Trophoblast cell (in vitro differentiated cells and primary cell): ENCODE measurements around the gene ALG14.
A peak's percentile ranks its signal among the peaks of the same experiment; 100 is the strongest.

Experiments used
- DNase-seq, 2 donors: peaks; one replicate each; pipeline ENCODE4 v3.0.0-alpha.2; 2016
- H2AFZ ChIP-seq: 2 replicates; pipeline ENCODE4 v1.6.1; 2013; ENCODE audit warnings: low read length, moderate library complexity, mild to moderate bottlenecking; ENCODE audit not compliant: insufficient read depth, poor library complexity
- H2AK5ac ChIP-seq: 2 replicates; pipeline ENCODE4 v1.6.1; 2013; ENCODE audit warnings: mild to moderate bottlenecking, low read length
- H2BK120ac ChIP-seq: 2 replicates; pipeline ENCODE4 v1.6.1; 2013; ENCODE audit warnings: low read length, mild to moderate bottlenecking, moderate library complexity; ENCODE audit not compliant: insufficient read depth, poor library complexity
- H2BK12ac ChIP-seq: 2 replicates; pipeline ENCODE4 v1.6.1; 2013; ENCODE audit warnings: mild to moderate bottlenecking, low read length, moderate library complexity
- H2BK5ac ChIP-seq: 2 replicates; pipeline ENCODE4 v1.6.1; 2013; ENCODE audit warnings: low read length, low read depth, moderate library complexity, mild to moderate bottlenecking; ENCODE audit not compliant: poor library complexity
- H3K14ac ChIP-seq: 2 replicates; pipeline ENCODE4 v1.6.1; 2013; ENCODE audit warnings: mild to moderate bottlenecking, low read length
- H3K18ac ChIP-seq: 2 replicates; pipeline ENCODE4 v1.6.1; 2013; ENCODE audit warnings: mild to moderate bottlenecking, low read length
- H3K23ac ChIP-seq: 2 replicates; pipeline ENCODE4 v1.6.1; 2013; ENCODE audit warnings: low read length
- H3K27ac ChIP-seq: 2 replicates; pipeline ENCODE4 v1.5.1; 2013; ENCODE audit warnings: low read depth, mild to moderate bottlenecking, inconsistent platforms, low read length, moderate library complexity
- H3K27me3 ChIP-seq: 2 replicates; pipeline ENCODE4 v1.6.1; 2013; ENCODE audit warnings: inconsistent platforms, mild to moderate bottlenecking, low read length, moderate library complexity; ENCODE audit not compliant: insufficient read depth
- H3K36me3 ChIP-seq, 2 experiments: 1 replicate in 1 of 2; 2 replicates in 1 of 2; pipeline ENCODE4 v1.6.1; 2013; ENCODE audit warnings: low read length in 2 of 2, mild to moderate bottlenecking in 2 of 2, moderate library complexity in 1 of 2; ENCODE audit not compliant: insufficient read depth in 2 of 2, control insufficient read depth in 1 of 2
- H3K4ac ChIP-seq: 2 replicates; pipeline ENCODE4 v1.6.1; 2013; ENCODE audit warnings: low read depth, mild to moderate bottlenecking, low read length, moderate library complexity
- H3K4me1 ChIP-seq, 2 experiments: 1 replicate in 1 of 2; 2 replicates in 1 of 2; pipeline ENCODE4 v1.6.1; 2013; ENCODE audit warnings: low read length in 2 of 2, mild to moderate bottlenecking in 2 of 2, moderate library complexity in 1 of 2; ENCODE audit not compliant: insufficient read depth in 2 of 2, control insufficient read depth in 1 of 2
- H3K4me2 ChIP-seq: 2 replicates; pipeline ENCODE4 v1.6.1; 2013; ENCODE audit warnings: inconsistent platforms, mild to moderate bottlenecking, low read length, moderate library complexity
- H3K4me3 ChIP-seq: 2 replicates; pipeline ENCODE4 v1.5.1; 2013; ENCODE audit warnings: mild to moderate bottlenecking, low read depth, low read length, inconsistent platforms
- H3K79me1 ChIP-seq: one replicate; pipeline ENCODE4 v1.6.1; 2013; ENCODE audit warnings: low read length
- H3K79me2 ChIP-seq: 2 replicates; pipeline ENCODE4 v1.6.1; 2013; ENCODE audit warnings: low read length, mild to moderate bottlenecking; ENCODE audit not compliant: control insufficient read depth, insufficient read depth, poor library complexity
- H3K9ac ChIP-seq: 2 replicates; pipeline ENCODE4 v1.6.1; 2013; ENCODE audit warnings: mild to moderate bottlenecking, low read length
- H3K9me3 ChIP-seq: 2 replicates; pipeline ENCODE4 v1.6.1; 2013; ENCODE audit warnings: low read depth, mild to moderate bottlenecking, control low read depth, inconsistent platforms, low read length; ENCODE audit not compliant: insufficient read depth
- H4K12ac ChIP-seq: 2 replicates; pipeline ENCODE4 v1.6.1; 2013; ENCODE audit warnings: low read depth, mild to moderate bottlenecking, low read length, moderate library complexity
- H4K8ac ChIP-seq: 2 replicates; pipeline ENCODE4 v1.6.1; 2013; ENCODE audit warnings: low read depth, mild to moderate bottlenecking, low read length, moderate library complexity
- H4K91ac ChIP-seq: one replicate; pipeline ENCODE4 v1.6.1; 2013; ENCODE audit warnings: low read depth, mild to moderate bottlenecking, low read length, moderate library complexity
- WGBS: extraction: QIAGEN DNeasy Blood & Tissue Kit; methylation state at CpG from one replicate; pipeline ENCODE4 v1.1.7; 2013; ENCODE audit warnings: missing lambda C conversion rate; ENCODE audit not compliant: insufficient read length, insufficient coverage; ENCODE audit errors: extremely low coverage; 5-methylcytosine and 5-hydroxymethylcytosine counted together

Gene ALG14

DNA sequence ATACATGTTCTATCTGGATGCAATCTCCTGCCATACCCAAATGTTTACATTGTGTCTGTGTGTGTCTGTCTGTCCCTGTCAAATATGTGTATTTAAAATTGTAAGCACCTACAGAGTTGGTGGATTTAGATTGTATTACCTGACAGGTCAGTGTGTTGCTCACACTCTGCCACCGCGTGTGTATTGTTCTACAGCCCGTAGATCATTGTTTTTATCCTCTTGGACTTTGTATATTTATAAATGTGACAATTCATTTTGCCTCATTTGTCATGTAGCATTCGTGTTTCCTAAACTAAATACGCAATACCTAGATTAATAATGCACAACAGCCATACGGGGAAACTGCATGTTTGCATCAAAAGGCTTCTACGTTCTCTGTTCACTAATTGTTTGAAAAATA is 634 bp downstream of the ALG14 start:
- H2BK12ac ChIP-seq: no peak overlapping the region
- H3K4me1 ChIP-seq: peaks cover 0 to 2% of the 10 kb centered on the region in 2 experiments
- no peak overlapping the region for H2BK5ac ChIP-seq
- H3K18ac ChIP-seq: no peak overlapping the region
- no peaks in the 10 kb centered on the region for H3K27me3 ChIP-seq
- peak overlapping the region; percentile 80 for H3K4me2 ChIP-seq
- no peak overlapping the region for H2AFZ ChIP-seq
- H3K23ac ChIP-seq: no peak overlapping the region
- H3K4me3 ChIP-seq: no peak overlapping the region
- peaks cover 4% of the 10 kb centered on the region for H3K79me2 ChIP-seq
- no peak overlapping the region for H2BK120ac ChIP-seq
- H3K9ac ChIP-seq: peak overlapping the region; percentile 63
- WGBS: no CpG with 5 or more reads among the region's 7 CpGs
- H2AK5ac ChIP-seq: no peak overlapping the region
- no peak for DNase-seq
- H4K12ac ChIP-seq: no peak overlapping the region
- no peak overlapping the region for H3K14ac ChIP-seq
- H3K27ac ChIP-seq: no peak overlapping the region
- no peak overlapping the region for H3K4ac ChIP-seq
- peaks cover 1% of the 10 kb centered on the region for H3K9me3 ChIP-seq
- H4K8ac ChIP-seq: no peak overlapping the region
- no peaks in the 10 kb centered on the region for H3K36me3 ChIP-seq
- peaks cover 5% of the 10 kb centered on the region for H3K79me1 ChIP-seq
- H4K91ac ChIP-seq: no peak overlapping the region

DNA sequence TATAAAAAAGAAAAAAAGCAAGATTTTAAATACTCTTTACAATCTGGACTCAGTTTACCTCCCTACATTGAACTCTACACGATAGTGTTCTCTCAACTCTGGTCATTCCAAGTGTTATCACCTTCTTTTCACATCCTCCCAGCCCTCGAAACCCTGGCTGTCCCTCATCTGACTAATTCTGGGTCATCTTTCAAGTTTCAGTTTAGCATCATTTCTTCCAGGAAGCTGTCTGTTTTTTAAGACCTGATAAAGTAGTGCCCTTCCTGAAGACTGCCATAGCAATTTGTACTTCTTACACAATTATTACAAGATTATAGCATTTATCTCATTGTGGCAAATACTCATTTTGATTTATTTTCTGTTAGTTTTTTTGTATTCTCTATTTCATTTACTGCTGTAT is 1.2 kb downstream of the ALG14 start:
- Histone ChIP-seq H2BK5ac (no peak overlapping the region), H3K27me3 (no peaks in the 10 kb centered on the region), H3K18ac (no peak overlapping the region), H4K8ac (no peak overlapping the region), H3K23ac (no peak overlapping the region), H3K4me2 (no peak overlapping the region), H4K91ac (no peak overlapping the region), H3K14ac (no peak overlapping the region), H3K4ac (no peak overlapping the region), H2AFZ (no peak overlapping the region), H3K9ac (no peak overlapping the region), H3K4me3 (no peak overlapping the region), H3K9me3 (peaks cover 1% of the 10 kb centered on the region), H3K27ac (no peak overlapping the region), H2AK5ac (no peak overlapping the region), H3K79me1 (peaks cover 5% of the 10 kb centered on the region), H3K36me3 (no peaks in the 10 kb centered on the region), H3K79me2 (peaks cover 4% of the 10 kb centered on the region), H3K4me1 (peaks cover 0 to 2% of the 10 kb centered on the region in 2 experiments), H4K12ac (no peak overlapping the region), H2BK12ac (no peak overlapping the region), H2BK120ac (no peak overlapping the region)
- no CpG with 5 or more reads among the region's 2 CpGs for WGBS
- DNase-seq: no peak

DNA sequence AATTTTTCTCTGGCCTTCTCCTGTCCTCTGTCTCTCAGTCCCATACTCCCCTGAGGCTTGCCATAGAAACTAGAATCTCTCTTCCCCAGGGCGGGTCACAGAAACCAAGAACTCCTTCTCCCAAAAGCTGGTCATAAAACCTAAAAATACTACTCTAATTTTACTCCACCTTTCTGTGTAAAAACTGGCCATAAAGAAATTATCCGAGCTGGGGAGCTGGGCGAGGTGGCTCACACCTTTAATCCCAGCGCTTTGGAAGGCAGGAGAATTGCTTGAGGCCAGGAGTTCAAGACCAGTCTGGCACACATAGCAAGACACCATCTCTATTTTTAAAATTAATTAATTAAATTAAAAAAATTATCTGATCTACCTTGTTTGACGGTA is 3.0 kb downstream of the ALG14 start:
- Histone ChIP-seq H2AK5ac (no peak overlapping the region), H2BK120ac (no peak overlapping the region), H2BK5ac (no peak overlapping the region), H4K8ac (no peak overlapping the region), H3K23ac (no peak overlapping the region), H3K79me2 (peaks cover 4% of the 10 kb centered on the region), H3K4ac (no peak overlapping the region), H4K91ac (no peak overlapping the region), H3K27ac (no peak overlapping the region), H3K9ac (no peak overlapping the region), H2AFZ (no peak overlapping the region), H2BK12ac (no peak overlapping the region), H3K9me3 (peaks cover 1% of the 10 kb centered on the region), H3K4me3 (no peak overlapping the region), H3K4me1 (peaks cover 0 to 2% of the 10 kb centered on the region in 2 experiments), H3K79me1 (peaks cover 5% of the 10 kb centered on the region), H3K14ac (no peak overlapping the region), H3K36me3 (no peaks in the 10 kb centered on the region), H3K4me2 (no peak overlapping the region), H4K12ac (no peak overlapping the region), H3K18ac (no peak overlapping the region), H3K27me3 (no peaks in the 10 kb centered on the region)
- no CpG with 5 or more reads among the region's 5 CpGs for WGBS
- DNase-seq: no peak

DNA sequence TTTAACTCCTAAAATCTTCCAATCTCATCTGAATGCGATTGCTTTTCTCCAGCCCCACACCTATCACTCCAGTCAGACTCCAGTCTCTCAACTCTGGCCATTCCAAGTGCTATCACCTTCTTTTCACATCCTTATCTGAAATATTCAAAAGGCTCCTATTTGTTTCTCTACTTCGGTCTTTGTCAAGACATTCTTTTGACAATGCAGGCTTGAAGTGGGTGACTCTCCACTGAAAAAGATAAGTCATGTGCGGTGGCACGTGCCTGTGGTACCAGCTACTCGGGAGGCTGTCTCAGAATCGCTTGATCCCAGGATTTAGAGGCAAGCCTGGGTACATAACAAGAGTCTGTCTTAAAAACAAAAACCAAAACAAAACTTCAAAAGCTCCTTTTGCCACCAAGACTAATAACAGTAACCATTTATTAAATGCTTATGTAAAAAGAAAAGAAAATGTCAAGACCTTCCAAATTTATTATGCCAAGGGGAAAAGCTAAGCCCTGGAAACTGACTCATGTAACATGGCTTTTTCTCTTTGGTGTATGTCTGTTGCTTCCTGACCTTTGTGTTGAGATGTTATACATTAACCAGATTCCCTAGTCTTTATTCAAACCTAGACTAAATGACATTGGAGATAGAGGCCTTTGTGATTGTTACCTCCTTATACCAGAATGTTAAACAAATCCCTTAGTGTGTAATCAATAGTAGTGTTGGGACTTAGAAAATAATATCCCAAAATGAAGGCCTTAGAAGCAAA is 3.6 kb downstream of the ALG14 start:
- Histone ChIP-seq H3K27ac (no peak overlapping the region), H3K27me3 (no peaks in the 10 kb centered on the region), H4K12ac (no peak overlapping the region), H2BK120ac (no peak overlapping the region), H3K4me2 (no peak overlapping the region), H4K8ac (no peak overlapping the region), H3K9me3 (peaks cover 1% of the 10 kb centered on the region), H2AFZ (no peak overlapping the region), H2BK12ac (no peak overlapping the region), H3K4me1 (peaks cover 0 to 2% of the 10 kb centered on the region in 2 experiments), H3K4me3 (no peak overlapping the region), H4K91ac (no peak overlapping the region), H3K18ac (no peak overlapping the region), H2BK5ac (no peak overlapping the region), H3K36me3 (no peaks in the 10 kb centered on the region), H3K14ac (no peak overlapping the region), H3K79me2 (peaks cover 4% of the 10 kb centered on the region), H2AK5ac (no peak overlapping the region), H3K23ac (no peak overlapping the region), H3K4ac (no peak overlapping the region), H3K79me1 (peaks cover 5% of the 10 kb centered on the region), H3K9ac (no peak overlapping the region)
- WGBS: no CpG with 5 or more reads among the region's 6 CpGs
- no peak for DNase-seq
